ENCODE results near the gene NCAPD2.

DNA sequence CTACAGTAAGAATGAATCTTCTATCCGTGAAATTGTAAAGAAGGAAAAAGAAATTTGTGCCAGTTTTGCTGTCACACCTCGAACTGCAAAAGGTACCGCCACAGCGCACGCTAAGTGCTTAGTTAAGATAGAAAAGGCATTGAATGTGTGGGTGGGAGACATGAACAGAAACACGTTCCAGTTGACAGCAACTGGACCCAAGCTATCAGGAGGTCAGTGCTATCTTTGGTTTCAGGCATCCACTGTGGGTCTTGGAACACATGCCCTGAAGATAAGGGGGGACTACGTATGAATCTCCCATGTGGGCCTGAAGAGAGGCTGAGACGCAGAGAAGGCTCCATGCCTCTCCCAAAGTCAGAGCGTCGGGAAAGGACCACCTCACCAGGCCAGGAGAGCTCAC, 52.1 kb downstream of the NCAPD2 start:
- TF ChIP-seq, protein P1, sequence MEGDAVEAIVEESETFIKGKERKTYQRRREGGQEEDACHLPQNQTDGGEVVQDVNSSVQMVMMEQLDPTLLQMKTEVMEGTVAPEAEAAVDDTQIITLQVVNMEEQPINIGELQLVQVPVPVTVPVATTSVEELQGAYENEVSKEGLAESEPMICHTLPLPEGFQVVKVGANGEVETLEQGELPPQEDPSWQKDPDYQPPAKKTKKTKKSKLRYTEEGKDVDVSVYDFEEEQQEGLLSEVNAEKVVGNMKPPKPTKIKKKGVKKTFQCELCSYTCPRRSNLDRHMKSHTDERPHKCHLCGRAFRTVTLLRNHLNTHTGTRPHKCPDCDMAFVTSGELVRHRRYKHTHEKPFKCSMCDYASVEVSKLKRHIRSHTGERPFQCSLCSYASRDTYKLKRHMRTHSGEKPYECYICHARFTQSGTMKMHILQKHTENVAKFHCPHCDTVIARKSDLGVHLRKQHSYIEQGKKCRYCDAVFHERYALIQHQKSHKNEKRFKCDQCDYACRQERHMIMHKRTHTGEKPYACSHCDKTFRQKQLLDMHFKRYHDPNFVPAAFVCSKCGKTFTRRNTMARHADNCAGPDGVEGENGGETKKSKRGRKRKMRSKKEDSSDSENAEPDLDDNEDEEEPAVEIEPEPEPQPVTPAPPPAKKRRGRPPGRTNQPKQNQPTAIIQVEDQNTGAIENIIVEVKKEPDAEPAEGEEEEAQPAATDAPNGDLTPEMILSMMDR (IDR thresholded peaks at IDR 0.05; ENCODE audit: insufficient read depth, low read length, poor library complexity, severe bottlenecking) = no peak
- no peak for TF ChIP-seq EZH2phosphoT487 (conservative IDR thresholded peaks at IDR 0.05; ENCODE audit: low read length)
